ELR (cell line): Measurements from ENCODE around the gene NR2F2.
A peak's percentile ranks its signal among the peaks of the same experiment; 100 is the strongest.

Source experiments
- DNase-seq: peaks from one replicate; pipeline ENCODE4 v3.0.0-alpha.2; 2015; ENCODE audit warnings: low read depth

The NR2F2 gene

DNA sequence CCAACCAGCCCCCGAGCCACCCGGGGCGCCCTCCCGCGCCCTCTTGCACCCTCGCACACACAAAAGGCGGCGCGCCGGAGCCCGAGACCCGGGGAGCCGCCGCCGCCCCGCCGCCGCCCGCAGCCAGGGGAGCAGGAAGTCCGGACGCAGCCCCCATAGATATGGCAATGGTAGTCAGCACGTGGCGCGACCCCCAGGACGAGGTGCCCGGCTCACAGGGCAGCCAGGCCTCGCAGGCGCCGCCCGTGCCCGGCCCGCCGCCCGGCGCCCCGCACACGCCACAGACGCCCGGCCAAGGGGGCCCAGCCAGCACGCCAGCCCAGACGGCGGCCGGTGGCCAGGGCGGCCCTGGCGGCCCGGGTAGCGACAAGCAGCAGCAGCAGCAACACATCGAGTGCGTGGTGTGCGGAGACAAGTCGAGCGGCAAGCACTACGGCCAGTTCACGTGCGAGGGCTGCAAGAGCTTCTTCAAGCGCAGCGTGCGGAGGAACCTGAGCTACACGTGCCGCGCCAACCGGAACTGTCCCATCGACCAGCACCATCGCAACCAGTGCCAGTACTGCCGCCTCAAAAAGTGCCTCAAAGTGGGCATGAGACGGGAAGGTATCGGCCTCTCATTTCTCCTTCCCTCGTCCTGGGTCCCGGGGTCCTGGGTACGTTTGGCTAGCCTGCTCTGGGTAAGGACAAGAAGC is 1.6 kb downstream of the NR2F2 start:
- DNase-seq, result peak; percentile 70

DNA sequence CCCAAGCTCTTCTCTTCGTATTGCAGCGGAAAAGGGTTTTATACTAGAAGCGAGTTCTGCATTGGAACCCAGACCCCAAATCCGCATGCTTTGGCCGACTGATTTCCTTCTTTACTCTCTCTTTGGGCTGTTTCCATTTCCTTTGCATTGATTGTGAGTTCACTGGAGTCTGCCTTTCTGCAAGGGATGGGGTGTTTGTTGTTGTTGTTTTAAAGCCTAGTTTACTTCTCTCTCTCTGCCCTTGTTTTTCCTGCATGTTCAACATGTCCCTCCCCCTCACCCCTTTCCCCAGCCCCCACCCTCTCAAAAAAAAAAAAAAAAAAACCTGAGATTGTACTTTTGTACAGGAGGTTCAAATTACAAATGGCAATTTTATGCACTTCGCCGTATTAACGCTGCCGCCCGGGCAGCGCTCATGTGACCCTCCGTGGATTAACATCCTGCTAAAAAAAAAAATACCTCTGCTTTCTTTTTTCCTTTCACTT is 2.2 kb downstream of the NR2F2 start:
- DNase-seq, result peak; percentile 29

DNA sequence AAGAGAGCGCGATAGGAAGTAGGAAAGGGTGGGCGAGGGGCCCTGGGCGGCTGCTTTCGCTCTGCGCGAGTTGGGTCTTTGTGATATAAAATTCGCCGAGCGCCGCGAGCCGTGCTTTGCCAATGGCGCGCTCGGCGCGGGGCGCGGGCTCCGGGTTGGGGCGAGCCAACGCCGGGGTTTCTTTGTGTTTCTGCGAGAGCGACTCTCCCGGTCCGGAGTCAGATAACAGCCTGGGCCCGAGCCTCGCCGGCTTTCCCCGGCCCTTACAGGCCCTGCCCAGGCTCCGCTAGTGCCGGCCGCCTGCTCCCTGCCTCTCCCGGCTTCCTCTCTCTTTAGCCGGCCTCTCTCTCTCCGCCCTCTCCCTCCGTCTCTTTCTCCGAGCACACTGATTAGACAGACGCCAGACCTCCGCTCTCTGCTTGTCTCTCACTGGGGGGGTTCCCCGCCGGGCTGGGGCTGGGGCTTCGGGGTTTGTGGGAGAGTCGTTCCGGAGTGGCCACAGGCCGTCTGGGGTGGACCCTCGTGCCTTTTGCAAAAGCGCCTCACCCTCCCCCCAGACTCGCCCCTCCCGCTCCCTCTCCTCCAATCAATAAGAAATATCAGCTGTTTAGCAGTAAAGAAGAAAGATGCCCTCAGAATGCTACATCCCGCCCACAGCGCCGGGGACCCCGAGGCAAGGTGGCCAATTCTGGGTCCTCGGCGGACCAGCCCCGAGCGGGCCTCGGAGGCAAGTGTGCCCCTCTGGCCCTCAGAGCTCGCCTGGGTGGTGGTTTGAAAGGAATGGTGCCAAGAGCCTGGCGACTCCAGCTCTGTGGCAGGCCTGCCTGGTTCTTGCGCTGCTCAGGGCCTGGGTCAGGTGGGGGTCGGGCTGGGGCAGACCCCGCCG is 2.9 kb downstream of the NR2F2 start:
- peak; percentile 43 for DNase-seq

DNA sequence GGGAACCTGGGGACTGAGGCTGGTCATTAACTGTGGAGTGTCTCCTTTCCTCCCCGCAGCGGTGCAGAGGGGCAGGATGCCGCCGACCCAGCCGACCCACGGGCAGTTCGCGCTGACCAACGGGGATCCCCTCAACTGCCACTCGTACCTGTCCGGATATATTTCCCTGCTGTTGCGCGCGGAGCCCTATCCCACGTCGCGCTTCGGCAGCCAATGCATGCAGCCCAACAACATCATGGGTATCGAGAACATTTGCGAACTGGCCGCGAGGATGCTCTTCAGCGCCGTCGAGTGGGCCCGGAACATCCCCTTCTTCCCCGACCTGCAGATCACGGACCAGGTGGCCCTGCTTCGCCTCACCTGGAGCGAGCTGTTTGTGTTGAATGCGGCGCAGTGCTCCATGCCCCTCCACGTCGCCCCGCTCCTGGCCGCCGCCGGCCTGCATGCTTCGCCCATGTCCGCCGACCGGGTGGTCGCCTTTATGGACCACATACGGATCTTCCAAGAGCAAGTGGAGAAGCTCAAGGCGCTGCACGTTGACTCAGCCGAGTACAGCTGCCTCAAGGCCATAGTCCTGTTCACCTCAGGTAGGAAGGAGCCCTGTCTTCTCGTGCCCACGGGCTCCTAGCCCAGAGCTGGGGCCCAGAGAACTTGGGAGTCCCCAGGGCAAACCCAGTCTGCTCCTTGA is 3.7 kb downstream of the NR2F2 start:
- DNase-seq, result peak; percentile 41

DNA sequence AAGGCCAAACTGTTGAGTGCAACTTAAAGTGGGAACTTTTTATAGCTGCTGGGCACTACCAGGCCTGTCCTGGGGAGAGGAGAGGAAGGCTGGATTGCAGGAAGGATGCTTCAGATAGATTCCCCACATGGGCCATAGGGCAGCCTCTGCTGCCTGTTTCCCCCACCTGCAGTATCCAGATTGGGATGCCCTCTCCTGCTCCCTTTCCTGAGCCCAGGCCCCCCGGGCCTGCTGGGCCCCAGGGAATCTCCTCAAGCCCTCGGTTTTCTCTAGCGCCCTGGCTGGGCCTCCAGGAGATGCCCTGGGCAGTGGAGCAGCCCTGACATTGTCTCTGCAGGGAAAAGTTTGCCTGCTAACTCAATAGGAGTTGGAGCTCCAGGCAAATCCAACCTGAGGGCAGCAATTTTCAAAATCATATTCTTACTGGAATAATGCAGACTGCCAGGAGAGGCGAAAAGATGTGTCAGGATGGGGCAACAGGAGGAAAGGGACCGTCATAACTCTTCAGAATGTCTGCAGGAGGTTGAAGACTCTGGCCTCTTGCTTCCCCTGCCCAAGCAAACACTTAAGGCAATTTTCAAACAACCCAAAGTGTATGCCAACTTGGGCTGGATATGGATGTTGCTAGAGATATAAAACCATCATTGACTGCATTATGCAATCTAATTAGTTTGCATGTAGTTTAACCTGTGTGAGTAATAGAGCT is 4.4 kb downstream of the NR2F2 start:
- DNase-seq, result peak; percentile 42

DNA sequence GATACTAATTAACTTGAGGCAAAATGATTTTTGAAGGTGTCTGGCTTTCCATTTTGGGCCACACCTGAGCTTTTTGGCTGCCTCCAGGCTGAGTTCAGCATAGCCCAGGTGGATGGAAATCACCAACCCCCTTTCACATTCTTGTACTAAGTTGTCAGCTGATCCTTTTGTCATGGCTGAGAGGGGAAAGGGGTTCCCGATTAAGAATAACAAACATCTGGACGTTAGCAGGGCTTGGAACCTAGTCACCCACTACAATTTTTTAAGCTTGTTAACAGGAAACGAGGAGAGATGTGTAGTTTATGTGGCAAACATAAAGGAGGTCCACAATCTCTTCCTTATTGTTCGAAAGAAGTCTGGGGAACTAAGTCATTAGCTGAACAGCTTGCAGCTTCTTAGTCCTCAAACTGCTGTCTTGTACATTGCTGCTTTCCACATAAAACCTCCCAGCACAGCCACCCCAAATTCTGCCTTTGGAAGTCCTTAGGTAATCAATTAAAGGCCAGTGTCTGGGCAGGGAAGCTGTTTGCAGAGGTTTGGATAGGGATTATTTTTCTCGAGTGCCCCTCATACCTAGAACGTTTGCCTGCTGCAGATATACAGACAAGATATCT is 5.0 kb downstream of the NR2F2 start:
- DNase-seq, result peak; percentile 56

DNA sequence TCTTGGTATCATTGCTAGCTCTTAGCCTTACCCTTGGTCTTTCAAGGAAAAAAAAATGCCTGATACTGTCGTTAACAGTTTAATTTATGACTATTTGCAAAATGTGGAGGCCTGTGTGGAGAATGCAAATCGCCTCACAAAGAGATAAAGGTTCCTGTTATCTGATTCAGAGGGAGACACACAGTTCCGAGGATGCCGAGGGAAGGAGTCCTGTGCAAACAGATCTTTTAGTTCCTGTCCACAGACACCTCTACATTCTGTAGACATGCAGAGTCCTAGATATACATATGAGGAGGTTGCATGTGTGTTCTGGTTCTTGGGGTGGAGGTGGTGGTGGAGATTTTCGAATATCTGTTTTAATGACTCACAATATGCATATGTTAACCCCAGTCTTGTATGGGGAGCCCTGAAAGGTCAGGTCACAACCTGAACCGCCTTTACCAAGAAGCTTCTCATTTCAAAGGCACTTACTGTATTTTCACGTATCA is 5.7 kb downstream of the NR2F2 start:
- peak; percentile 40 for DNase-seq

DNA sequence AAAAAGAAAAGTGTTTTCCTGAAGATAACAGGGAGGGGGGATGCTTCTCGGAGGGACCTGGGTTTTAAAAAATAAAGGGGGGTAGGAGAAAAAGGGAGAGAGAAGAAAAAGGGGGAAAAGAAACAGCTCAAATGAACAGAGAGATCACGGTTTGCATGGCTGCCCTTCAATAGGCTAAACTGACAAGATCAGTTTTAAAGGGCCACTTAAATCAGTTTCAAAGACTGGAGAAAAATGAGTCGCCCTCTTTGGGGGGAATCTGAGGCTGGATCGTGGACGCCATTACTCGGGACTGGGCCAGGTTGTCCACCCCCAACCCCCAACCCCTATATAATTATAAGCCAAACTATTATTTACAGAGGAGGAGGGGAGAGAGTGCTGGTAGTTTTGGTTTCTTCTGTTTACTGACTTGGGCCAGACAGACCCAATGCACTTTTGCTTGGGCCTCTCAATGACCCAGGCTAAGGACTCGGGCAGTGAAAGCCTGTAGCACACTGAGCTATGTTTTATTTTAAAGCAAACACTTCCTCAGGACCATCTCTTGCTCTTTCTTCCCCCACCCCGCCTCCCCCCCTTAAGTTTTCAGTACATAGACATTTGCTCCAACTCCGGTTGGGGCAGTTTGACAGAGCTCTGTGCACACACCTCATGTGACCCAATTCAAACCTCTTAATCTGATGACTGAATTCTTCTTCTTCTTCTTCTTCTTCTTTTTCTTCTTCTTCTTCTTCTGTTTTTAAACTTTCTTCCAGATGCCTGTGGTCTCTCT is 6.3 kb downstream of the NR2F2 start:
- peak; percentile 45 for DNase-seq

DNA sequence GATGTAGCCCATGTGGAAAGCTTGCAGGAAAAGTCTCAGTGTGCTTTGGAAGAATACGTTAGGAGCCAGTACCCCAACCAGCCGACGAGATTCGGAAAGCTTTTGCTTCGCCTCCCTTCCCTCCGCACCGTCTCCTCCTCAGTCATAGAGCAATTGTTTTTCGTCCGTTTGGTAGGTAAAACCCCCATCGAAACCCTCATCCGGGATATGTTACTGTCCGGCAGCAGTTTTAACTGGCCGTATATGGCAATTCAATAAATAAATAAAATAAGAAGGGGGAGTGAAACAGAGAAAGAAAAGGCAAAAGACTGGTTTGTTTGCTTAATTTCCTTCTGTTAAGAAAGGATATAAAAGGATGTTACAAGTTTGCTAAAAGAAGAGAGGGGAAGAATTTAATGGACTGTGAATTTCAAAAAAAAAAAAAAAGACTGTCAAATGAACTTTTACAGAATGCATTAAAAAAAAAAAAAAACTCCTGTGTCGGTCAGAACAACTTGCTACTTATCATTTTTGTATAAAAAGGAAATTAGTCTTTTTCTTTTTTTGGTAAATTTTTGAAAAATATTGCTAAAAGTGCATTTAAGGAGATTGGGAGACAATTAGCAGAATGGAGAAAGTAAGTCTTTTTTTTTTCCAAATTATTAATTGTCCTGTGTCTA is 7.0 kb downstream of the NR2F2 start:
- peak; percentile 53 for DNase-seq

DNA sequence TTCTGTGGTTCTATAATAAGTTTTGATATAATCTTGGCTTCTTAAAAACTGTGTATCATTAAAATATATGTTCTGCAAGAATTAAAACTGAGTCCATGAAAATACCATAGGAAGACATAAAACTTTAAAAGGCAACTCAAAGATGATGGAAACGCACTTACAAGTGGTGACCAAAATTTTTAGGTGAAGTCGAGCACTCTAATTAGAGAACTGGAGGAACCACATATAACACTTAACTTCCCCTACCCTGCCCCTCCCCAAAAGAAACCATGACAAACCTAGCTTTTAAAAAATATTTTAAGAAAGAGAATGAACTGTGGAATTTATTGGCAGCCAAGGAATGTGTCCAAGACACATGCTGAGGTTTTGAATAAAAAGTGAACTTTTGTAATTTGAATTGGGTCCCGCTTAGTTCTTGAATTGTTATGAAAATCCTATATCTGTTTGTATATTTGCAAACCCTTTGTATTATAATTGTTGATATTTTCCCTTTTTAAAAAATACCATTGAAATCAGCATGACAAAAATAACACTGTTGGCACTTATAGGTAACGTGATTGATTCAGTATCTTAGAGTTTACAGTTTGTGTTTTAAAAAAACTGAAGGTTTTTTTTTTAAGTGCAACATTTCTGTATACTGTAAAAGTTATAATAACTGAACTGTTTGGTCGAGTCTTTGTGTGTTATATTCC is 7.7 kb downstream of the NR2F2 start:
- DNase-seq, result no peak

DNA sequence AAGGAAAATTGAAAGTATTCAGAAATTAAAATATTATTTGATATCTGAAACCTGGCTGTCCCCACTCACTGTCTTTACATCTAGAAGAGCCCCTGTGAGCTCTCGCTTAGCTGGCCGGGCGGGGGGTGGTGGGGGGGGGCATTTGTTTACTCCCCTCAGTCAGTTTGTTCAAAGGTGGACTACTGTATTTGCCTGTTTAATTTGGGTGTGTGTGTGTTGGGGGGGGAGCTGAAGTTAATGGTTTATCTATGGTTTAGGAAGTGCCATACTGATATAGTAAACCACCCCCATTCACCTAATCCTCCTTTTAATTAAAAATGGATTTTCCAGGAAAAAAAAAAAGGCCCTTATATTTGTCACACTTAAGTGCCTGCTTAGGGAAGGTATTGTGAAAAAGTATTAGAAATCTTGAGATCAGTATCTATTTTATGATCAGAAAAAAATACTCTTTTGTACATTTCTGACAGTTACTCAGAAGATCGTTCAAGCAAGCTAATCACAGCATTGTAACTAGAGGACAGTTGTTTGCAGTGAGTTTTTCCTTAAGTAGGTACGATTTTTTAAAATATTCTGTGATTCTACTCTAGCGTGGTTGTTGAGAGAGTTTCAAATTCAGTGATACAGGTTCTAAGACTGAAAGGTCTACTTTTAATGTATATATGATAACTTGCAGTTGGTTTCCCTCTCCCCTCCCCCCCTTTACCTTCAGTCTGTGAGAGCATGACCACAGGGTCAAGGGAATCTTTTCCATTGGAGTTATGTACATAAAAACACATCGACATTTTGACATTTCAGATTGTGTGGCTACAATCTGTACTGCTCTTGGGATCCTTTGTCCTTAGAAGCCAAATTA is 8.5 kb downstream of the NR2F2 start:
- no peak for DNase-seq

DNA sequence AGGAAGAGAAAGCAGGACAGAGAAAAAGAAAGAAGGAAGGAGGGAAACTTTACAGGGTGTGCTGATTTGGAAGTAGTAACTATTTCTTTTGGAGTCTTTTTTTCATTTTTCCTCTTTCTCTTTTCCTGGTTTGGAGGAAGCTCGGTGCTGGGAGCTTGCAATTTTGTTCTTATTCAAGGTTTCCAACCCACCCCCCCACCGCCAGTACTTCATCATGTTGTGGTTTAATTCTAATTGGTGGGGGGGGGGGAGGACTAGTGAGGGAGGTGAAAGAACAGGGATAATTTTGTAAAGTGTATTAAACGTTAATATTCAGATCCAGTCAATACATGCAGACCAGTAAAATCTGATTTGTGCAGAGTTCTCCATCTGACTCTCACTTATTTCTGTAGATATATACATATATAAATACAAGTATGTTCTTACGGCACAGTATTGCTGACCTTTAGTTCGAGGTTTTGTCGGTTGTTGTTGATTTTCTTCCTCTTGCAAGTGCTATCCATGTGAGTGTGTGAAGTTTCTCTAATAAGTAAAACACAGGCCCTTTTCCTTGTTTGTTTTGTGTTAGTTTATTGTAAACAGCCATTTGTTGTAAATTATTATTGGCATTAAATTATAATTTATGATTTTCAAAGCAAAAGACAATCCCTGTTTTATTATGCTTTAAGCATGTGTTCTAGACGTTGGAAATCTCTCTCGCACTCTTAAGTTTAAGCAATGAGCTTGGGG is 9.3 kb downstream of the NR2F2 start:
- no peak for DNase-seq

DNA sequence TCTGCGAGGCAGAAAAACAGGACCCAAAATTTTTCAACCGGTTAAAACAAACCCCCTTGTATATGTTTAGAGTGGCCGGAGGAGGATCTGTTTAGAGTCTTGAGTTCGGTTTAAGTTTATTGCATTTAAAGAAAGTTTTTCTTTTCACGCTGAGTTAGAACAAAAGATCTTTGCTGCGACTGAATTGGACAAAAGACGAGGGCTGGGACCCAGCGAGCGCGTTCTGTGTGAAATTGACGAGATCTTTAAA is 9.8 kb downstream of the NR2F2 start:
- DNase-seq, result no peak

DNA sequence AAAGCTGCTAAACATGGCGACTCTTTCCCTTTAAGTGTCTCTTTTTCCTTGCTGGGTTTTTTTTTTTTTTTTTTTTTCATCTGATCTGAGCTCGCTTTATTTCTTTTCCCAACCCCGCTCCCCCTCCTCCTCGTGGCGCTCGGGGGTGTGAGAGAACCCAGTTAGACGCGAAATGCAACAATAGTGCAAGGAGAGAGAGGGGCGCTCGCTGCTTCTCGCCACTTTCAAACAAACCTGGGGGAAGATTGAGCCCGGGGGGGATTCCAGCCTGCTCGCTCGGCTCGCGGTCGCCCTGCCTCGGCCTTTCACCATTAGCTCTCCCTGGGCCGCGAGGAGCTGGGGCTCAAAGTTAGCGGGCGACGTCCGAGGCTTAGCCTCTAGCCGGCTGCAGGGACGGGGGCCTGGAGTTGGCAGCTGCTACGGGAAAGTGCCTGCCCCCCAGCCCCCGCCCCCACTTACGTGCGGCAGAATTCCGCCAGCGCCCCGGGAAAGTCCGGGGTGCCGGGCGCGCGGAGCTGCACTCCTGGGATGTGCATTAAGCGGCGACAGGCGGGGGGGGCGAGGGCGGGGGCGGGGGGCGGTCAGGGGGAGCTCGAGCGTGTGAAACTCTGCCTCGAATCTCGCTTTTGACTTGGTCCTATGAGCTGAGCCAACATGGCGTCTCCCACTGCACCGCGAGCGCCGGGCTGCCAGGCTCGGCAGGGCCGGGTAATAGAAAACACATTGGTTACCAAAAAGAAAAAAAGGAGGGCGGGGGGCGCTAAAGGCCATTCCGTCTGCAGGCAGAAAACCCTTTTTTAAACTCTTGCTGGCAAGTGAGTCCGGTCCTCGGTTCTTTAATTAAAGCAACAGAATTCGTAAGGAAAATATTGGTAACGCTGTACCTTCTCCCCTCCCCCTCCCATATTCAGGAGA is 10.4 kb downstream of the NR2F2 start:
- DNase-seq, result peak; percentile 48

DNA sequence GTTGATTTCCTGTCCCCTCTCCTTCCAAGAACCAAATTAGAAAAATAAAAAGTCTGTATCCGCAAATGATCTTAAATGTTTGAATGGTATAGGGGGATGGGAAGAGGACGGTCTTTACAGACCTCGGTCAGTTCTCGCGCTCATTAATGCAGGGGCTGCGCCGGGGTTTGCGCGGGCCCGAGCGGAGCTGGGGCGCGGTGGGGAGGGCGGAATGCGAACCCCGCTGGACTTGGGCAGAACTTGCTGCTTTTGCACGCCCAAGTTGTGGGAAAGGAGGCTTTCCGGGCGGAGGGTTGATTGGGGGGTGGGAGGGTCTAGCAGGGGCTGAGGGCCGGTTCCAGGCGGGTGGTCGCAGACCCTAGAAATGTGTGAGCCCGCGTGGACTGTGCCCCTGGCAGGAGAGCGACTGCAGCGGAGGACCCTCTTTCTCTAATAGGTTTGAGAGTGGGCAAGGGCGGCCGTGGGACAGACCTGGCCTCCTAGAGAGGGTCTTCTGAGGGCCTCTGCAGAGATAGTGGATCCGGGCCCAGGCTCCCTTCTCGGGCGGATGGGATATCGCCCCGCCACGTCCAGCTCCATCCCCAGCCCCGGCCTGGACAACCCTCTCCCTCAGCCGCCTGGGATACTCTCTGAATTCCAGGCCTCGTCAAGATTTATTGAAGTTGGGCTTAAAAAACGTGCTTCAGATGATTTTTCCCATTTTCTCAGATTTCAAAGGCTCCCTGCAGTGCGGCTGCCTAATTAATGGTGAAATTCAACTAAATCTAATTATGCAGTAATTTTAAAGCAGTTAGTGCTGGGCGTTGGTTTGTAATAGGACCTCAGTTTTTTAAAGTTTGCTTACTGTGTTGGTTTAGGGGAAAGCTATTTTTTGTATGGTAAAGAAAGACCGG is 11.3 kb downstream of the NR2F2 start:
- DNase-seq, result no peak
